CD8-positive, alpha-beta memory T cell (primary cell): Measurements from ENCODE around the gene PAX5. TPM values are rescaled to one million over a fixed set of nuclear protein-coding genes. Genes with fewer than 3 reads are reported as not detected.
"Not testable (repeated sequence)": the region's sequence is repeated elsewhere in the genome, so short reads cannot be mapped to it uniquely, and the experiment has no call there.

Experiments used
- CTCF ChIA-PET: fragments of 350-600 bp; sonication (Branson Sonifier 250); formaldehyde crosslinking; loops from one replicate; lab custom pipeline; 2021; ENCODE audit warnings: antibody characterized with exemption; lab: Charles Lee
- POLR2A ChIA-PET: fragments of 350-600 bp; sonication (Branson Sonifier 250); formaldehyde crosslinking; loops from one replicate; lab custom pipeline; 2021; ENCODE audit warnings: antibody characterized with exemption; lab: Charles Lee
- DNase-seq, 5 donors: peaks; one replicate each; pipeline versions ENCODE4 v3.0.0 to v3.0.0-alpha.2; 2020 to 2022; ENCODE audit warnings: mixed read lengths in 1 of 5
- H3K27ac ChIP-seq: one replicate; pipeline ENCODE4 v1.7.0; 2013; ENCODE audit warnings: low read depth, mild to moderate bottlenecking, low read length, moderate library complexity
- H3K27me3 ChIP-seq: 2 replicates; pipeline ENCODE4 v1.7.0; 2013; ENCODE audit warnings: low read length, mild to moderate bottlenecking; ENCODE audit not compliant: insufficient read depth, poor library complexity, severe bottlenecking
- H3K36me3 ChIP-seq: 2 replicates; pipeline ENCODE4 v1.7.0; 2013; ENCODE audit warnings: mild to moderate bottlenecking, low read length, moderate library complexity; ENCODE audit not compliant: insufficient read depth
- H3K4me1 ChIP-seq: 2 replicates; pipeline ENCODE4 v1.7.0; 2013; ENCODE audit warnings: mild to moderate bottlenecking, low read length, moderate library complexity; ENCODE audit not compliant: insufficient read depth
- H3K4me3 ChIP-seq: 2 replicates; pipeline ENCODE4 v1.7.0; 2013; ENCODE audit warnings: mild to moderate bottlenecking, low read length
- H3K9me3 ChIP-seq: 2 replicates; pipeline ENCODE4 v1.7.0; 2013; ENCODE audit warnings: mild to moderate bottlenecking, low read length
- H3K27ac Mint-ChIP-seq, 8 donors: one replicate each; pipeline ENCODE4 v1.8.0; 2020 to 2021; ENCODE audit warnings: mixed read lengths in 8 of 8, mild to moderate bottlenecking in 6 of 8, inconsistent platforms in 3 of 8, moderate library complexity in 3 of 8
- H3K27me3 Mint-ChIP-seq, 2 donors: one replicate each; pipeline ENCODE4 v1.8.0; 2020 to 2021; ENCODE audit warnings: mixed read lengths in 2 of 2, mild to moderate bottlenecking in 1 of 2, moderate library complexity in 1 of 2
- H3K36me3 Mint-ChIP-seq, 3 donors: one replicate each; pipeline ENCODE4 v1.8.0; 2020 to 2021; ENCODE audit warnings: mixed read lengths in 3 of 3, inconsistent platforms in 1 of 3, mild to moderate bottlenecking in 1 of 3
- H3K4me1 Mint-ChIP-seq, 3 donors: one replicate each; pipeline ENCODE4 v1.8.0; 2020 to 2021; ENCODE audit warnings: mixed read lengths in 3 of 3, inconsistent platforms in 1 of 3, mild to moderate bottlenecking in 1 of 3
- H3K4me3 Mint-ChIP-seq, 7 donors: one replicate each; pipeline ENCODE4 v1.8.0; 2020 to 2021; ENCODE audit warnings: mixed read lengths in 7 of 7, mild to moderate bottlenecking in 6 of 7, moderate library complexity in 4 of 7, inconsistent platforms in 2 of 7
- H3K9me3 Mint-ChIP-seq, 5 donors: one replicate each; pipeline ENCODE4 v1.8.0; 2020 to 2022; ENCODE audit warnings: mixed read lengths in 5 of 5, mild to moderate bottlenecking in 3 of 5, moderate library complexity in 2 of 5, inconsistent platforms in 1 of 5
- polyA plus RNA-seq: library from polyadenylated mRNA; unstranded; fragments of 300-500 nt; fragmentation: Illumina TruSeq; gene quantifications from one replicate; pipeline ENCODE4 v1.2.3, GENCODE V29; 2021
- total RNA-seq, 2 experiments: library from RNA; stranded (reverse); gene quantifications; one replicate each; pipeline ENCODE4 v1.2.3, GENCODE V29; 2021

PAX5 gene
- total and polyA plus RNA-seq, 3 experiments from 2014 or later = 0.18 to 0.29 TPM; not detected in 1

DNA sequence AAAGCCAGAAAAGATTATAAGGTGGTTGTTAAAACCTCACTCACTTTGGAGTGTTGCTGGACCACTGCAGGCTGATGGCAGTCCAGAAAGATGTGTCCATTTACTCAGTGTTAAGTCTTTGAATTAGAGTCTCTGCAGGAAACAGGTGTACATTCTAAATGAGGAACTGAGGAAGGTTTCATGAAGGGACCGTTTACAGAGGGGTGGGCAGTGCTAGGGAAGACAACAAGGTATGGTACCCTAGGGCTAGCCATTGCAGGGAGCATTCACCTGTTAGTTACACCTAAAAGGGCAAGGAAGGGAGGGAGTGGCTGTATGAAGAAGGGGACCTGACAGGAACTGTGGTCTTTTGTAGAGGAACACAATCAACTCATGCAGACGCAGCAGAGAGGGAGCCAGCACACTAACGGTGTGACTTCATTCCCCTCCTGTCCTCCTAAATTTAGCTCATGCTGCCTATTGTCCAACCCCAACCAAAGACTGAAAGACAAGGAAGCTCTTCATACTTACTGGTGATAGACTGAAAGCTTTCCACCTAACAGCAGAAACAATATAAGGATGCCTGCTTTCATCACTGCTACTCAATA, 32.2 kb upstream of the PAX5 start:
- H3K4me1 ChIP-seq = no peaks in the 10 kb centered on the region
- POLR2A ChIA-PET = no interaction called here
- CTCF ChIA-PET = no interaction called here
- Mint-ChIP-seq H3K9me3 (no peaks in the 10 kb centered on the region), H3K27me3 (peaks cover 15 to 40% of the 10 kb centered on the region in 2 donors), H3K27ac (no peak overlapping the region), H3K4me3 (no peak overlapping the region), H3K36me3 (peaks cover 0 to 5% (median 0%) of the 10 kb centered on the region in 3 donors), H3K4me1 (no peaks in the 10 kb centered on the region)
- H3K27ac ChIP-seq = no peak overlapping the region
- H3K9me3 ChIP-seq = no peaks in the 10 kb centered on the region
- H3K4me3 ChIP-seq = no peak overlapping the region
- no peaks in the 10 kb centered on the region for H3K36me3 ChIP-seq
- no peak for DNase-seq
- H3K27me3 ChIP-seq = peaks cover 5% of the 10 kb centered on the region

DNA sequence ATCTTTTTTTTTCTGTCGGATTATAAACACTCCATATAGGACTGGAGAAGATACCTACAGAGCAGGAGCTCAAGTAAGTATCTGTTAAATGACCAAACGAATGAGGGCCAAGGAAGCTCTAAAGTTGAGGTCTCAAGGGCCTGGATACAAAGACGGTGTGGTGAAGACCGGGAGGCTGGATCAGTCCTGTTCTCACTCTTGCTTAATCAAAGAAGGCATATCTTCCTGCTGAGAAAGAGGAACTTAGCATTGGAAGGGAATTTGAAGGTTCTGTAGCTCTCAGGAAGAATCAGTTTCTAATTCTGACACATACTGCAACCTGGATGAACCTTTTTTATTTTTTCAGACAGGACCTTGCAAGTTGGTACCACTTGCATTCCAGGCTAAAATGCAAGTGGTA, 28.3 kb upstream of the PAX5 start:
- Histone ChIP-seq H3K4me3 (no peak overlapping the region), H3K27ac (no peak overlapping the region), H3K36me3 (no peaks in the 10 kb centered on the region), H3K4me1 (no peaks in the 10 kb centered on the region), H3K9me3 (no peaks in the 10 kb centered on the region), H3K27me3 (peaks cover 9% of the 10 kb centered on the region)
- ChIA-PET CTCF (interaction anchor here (1.3 kb wide), 1 partner anchor 8 kb away, joined by 3 read pairs; no protein-coding TSS in a partner anchor), POLR2A (no interaction called here)
- no peaks in the 10 kb centered on the region for H3K4me1 Mint-ChIP-seq
- peaks cover 0 to 5% (median 0%) of the 10 kb centered on the region in 3 donors for H3K36me3 Mint-ChIP-seq
- peaks cover 30 to 67% of the 10 kb centered on the region in 2 donors for H3K27me3 Mint-ChIP-seq
- no peak overlapping the region for H3K27ac Mint-ChIP-seq
- no peaks in the 10 kb centered on the region for H3K9me3 Mint-ChIP-seq
- no peak for DNase-seq
- H3K4me3 Mint-ChIP-seq = no peak overlapping the region

DNA sequence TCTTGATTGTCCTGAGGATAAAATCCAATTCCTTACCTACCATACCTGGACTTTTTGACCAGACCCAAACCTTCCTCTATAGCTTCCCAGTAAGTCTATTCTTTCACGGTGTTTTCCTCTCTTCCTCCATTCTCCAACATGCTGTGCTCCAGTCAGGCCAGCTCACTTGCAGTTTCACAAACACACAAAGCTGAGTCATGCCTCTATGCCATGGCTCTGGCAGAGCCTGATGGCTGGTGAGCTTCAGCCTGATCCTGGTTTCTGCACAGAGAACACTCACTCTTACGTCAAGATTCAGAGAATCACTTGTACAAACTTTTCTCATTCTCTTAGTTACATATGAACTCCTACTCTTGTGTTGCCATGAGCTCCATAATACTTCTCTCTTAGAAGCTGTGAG, 27.7 kb upstream of the PAX5 start:
- H3K27ac ChIP-seq = no peak overlapping the region
- no peaks in the 10 kb centered on the region for H3K9me3 ChIP-seq
- H3K4me3 Mint-ChIP-seq = no peak overlapping the region
- no peak overlapping the region for H3K4me3 ChIP-seq
- H3K36me3 Mint-ChIP-seq = peaks cover 0 to 5% (median 0%) of the 10 kb centered on the region in 3 donors
- H3K36me3 ChIP-seq = no peaks in the 10 kb centered on the region
- H3K27me3 ChIP-seq = peaks cover 9% of the 10 kb centered on the region
- DNase-seq = no peak
- POLR2A ChIA-PET = no interaction called here
- no peak overlapping the region for H3K27ac Mint-ChIP-seq
- H3K4me1 ChIP-seq = no peaks in the 10 kb centered on the region
- H3K27me3 Mint-ChIP-seq = peaks cover 30 to 70% of the 10 kb centered on the region in 2 donors
- CTCF ChIA-PET = interaction anchor here (1.3 kb wide), 1 partner anchor 9 kb away, joined by 3 read pairs; no protein-coding TSS in a partner anchor
- no peaks in the 10 kb centered on the region for H3K4me1 Mint-ChIP-seq
- no peaks in the 10 kb centered on the region for H3K9me3 Mint-ChIP-seq

GRCh38 chr9:37060833-37061232, 26.8 kb upstream of the PAX5 start:
- DNase-seq = no peak
- CTCF ChIA-PET = no interaction called here
- H3K36me3 ChIP-seq = no peaks in the 10 kb centered on the region

DNA sequence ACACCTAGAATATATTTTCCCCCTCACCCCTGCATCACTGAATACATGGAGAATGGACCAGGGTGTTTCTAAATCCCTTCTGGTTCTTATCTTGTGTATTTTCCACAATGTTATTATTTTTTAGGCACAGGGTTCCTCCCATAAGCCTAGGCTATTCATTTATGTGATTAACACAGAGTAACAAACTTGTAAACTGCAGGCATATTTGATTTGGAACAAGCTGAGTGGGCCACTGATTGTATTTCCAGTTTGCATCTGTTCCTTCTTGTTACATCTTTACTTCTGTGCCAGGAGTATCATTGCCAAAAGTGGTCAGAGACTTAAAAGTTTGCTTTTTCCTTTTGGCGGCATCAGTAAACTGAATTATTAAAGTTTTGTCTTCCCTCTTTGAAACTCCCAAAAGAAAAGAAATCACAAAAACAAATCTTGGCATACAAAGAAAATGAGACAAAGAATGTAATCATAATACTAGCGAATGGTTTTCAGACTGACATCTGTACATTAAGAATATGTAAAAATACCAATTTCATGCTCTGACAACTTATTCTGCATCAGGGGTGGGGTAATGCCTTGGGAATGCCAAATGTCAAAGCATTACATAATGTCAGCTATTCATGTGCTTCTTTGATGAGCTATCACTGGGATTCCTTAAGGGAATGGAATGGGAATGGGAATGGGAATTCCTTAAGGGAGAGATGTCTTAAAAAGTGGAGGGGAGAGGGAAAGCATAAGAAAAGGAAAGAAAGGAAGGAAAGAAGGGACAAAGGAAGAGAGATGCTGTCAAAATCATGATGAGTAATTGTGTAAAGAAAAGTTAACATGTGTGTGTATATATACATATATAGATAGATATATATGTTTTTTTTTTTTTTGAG, 22.2 kb upstream of the PAX5 start:
- Mint-ChIP-seq H3K4me1 (no peaks in the 10 kb centered on the region), H3K9me3 (no peaks in the 10 kb centered on the region), H3K36me3 (no peaks in the 10 kb centered on the region), H3K27me3 (peaks cover 30 to 80% of the 10 kb centered on the region in 2 donors), H3K4me3 (no peak overlapping the region), H3K27ac (no peak overlapping the region)
- H3K4me3 ChIP-seq = no peak overlapping the region
- H3K36me3 ChIP-seq = no peaks in the 10 kb centered on the region
- H3K27me3 ChIP-seq = peaks cover 4% of the 10 kb centered on the region
- H3K4me1 ChIP-seq = no peaks in the 10 kb centered on the region
- DNase-seq = no peak
- no peak overlapping the region for H3K27ac ChIP-seq
- ChIA-PET POLR2A (no interaction called here), CTCF (no interaction called here)
- H3K9me3 ChIP-seq = no peaks in the 10 kb centered on the region

More at GRCh38 chr9:37060833-37061232, 26.8 kb upstream of the PAX5 start:
- H3K4me1 Mint-ChIP-seq = no peaks in the 10 kb centered on the region
- no peak overlapping the region for H3K27ac ChIP-seq
- POLR2A ChIA-PET = no interaction called here
- H3K27ac Mint-ChIP-seq = no peak overlapping the region
- peaks cover 27 to 76% of the 10 kb centered on the region in 2 donors for H3K27me3 Mint-ChIP-seq
- H3K27me3 ChIP-seq = peaks cover 4% of the 10 kb centered on the region
- no peaks in the 10 kb centered on the region for H3K4me1 ChIP-seq
- no peaks in the 10 kb centered on the region for H3K9me3 ChIP-seq
- no peaks in the 10 kb centered on the region for H3K9me3 Mint-ChIP-seq
- H3K4me3 ChIP-seq = no peak overlapping the region
- H3K4me3 Mint-ChIP-seq = no peak overlapping the region
- H3K36me3 Mint-ChIP-seq = peaks cover 0 to 5% (median 0%) of the 10 kb centered on the region in 3 donors

- H3K4me1 Mint-ChIP-seq, H3K36me3 ChIP-seq, DNase-seq, H3K36me3 Mint-ChIP-seq, H3K9me3 Mint-ChIP-seq, H3K4me1 ChIP-seq, H3K27ac ChIP-seq, H3K27me3 ChIP-seq, H3K4me3 Mint-ChIP-seq, H3K27ac Mint-ChIP-seq, CTCF ChIA-PET, H3K4me3 ChIP-seq, H3K9me3 ChIP-seq, POLR2A ChIA-PET: not testable (repeated sequence)
- H3K27me3 Mint-ChIP-seq = peaks cover 27 to 82% of the 10 kb centered on the region in 2 donors
Observed at GRCh38 chr9:37054363-37054720, 20.3 kb upstream of the PAX5 start.

GRCh38 chr9:37053684-37054362, 19.8 kb upstream of the PAX5 start:
- Mint-ChIP-seq H3K27ac (no peak overlapping the region), H3K36me3 (no peaks in the 10 kb centered on the region), H3K27me3 (peaks cover 26 to 82% of the 10 kb centered on the region in 2 donors), H3K4me1 (no peaks in the 10 kb centered on the region), H3K4me3 (no peak overlapping the region), H3K9me3 (no peaks in the 10 kb centered on the region)
- ChIA-PET CTCF (no interaction called here), POLR2A (no interaction called here)
- H3K27me3 ChIP-seq = peaks cover 8% of the 10 kb centered on the region
- no peak overlapping the region for H3K4me3 ChIP-seq
- no peaks in the 10 kb centered on the region for H3K4me1 ChIP-seq
- DNase-seq = no peak
- H3K9me3 ChIP-seq = no peaks in the 10 kb centered on the region
- H3K27ac ChIP-seq = no peak overlapping the region
- no peaks in the 10 kb centered on the region for H3K36me3 ChIP-seq

- CTCF ChIA-PET = no interaction called here
- H3K4me3 ChIP-seq = no peak overlapping the region
- no peaks in the 10 kb centered on the region for H3K9me3 ChIP-seq
- Mint-ChIP-seq H3K36me3 (no peaks in the 10 kb centered on the region), H3K27me3 (peaks cover 24 to 64% of the 10 kb centered on the region in 2 donors), H3K9me3 (no peaks in the 10 kb centered on the region), H3K27ac (no peak overlapping the region), H3K4me1 (no peaks in the 10 kb centered on the region), H3K4me3 (no peak overlapping the region)
- H3K27ac ChIP-seq = no peak overlapping the region
- H3K27me3 ChIP-seq = peaks cover 3% of the 10 kb centered on the region
- POLR2A ChIA-PET = no interaction called here
- H3K4me1 ChIP-seq = no peaks in the 10 kb centered on the region
- no peak for DNase-seq
- no peaks in the 10 kb centered on the region for H3K36me3 ChIP-seq
Observed at GRCh38 chr9:37046683-37047082, 12.6 kb upstream of the PAX5 start.
